HAP-1 (cell line): ENCODE measurements around the gene PLEKHG2.
"Not testable (repeated sequence)": the region's sequence is repeated elsewhere in the genome, so short reads cannot be mapped to it uniquely, and the experiment has no call there.

Source experiments
- DNase-seq, 2 experiments: peaks; one replicate each; pipeline ENCODE4 v3.0.0-alpha.2; 2016 to 2020; ENCODE audit warnings: low spot score in 2 of 2
- H3K27me3 ChIP-seq: fragments of 250-450 bp; sonication (Bioruptor Pico); 2 replicates; pipeline ENCODE4 v1.5.1; 2020; ENCODE audit warnings: low read depth, mild to moderate bottlenecking, moderate library complexity
- H3K36me3 ChIP-seq: fragments of 250-450 bp; sonication (Bioruptor Pico); replicated peaks from 2 replicates; pipeline ENCODE4 v1.5.1; 2020; ENCODE audit warnings: mild to moderate bottlenecking
- H3K4me1 ChIP-seq: fragments of 250-450 bp; sonication (Bioruptor Pico); 2 replicates; pipeline ENCODE4 v1.5.1; 2020; ENCODE audit warnings: mild to moderate bottlenecking
- H3K4me3 ChIP-seq: fragments of 250-450 bp; sonication (Bioruptor Pico); 2 replicates; pipeline ENCODE4 v1.5.1; 2020; ENCODE audit warnings: mild to moderate bottlenecking, moderate library complexity
- H3K9me3 ChIP-seq: fragments of 250-450 bp; sonication (Bioruptor Pico); 2 replicates; pipeline ENCODE4 v1.5.1; 2020; ENCODE audit warnings: mild to moderate bottlenecking, moderate library complexity
- in situ Hi-C: fragments of 300-500 bp; cut with MboI; formaldehyde crosslinking; loops from 3 replicates; pipeline ENCODE4 v1.14.3; 2020; ENCODE audit warnings: low sequenced_read_pairs, inconsistent platforms, mixed read lengths

PLEKHG2 gene

DNA sequence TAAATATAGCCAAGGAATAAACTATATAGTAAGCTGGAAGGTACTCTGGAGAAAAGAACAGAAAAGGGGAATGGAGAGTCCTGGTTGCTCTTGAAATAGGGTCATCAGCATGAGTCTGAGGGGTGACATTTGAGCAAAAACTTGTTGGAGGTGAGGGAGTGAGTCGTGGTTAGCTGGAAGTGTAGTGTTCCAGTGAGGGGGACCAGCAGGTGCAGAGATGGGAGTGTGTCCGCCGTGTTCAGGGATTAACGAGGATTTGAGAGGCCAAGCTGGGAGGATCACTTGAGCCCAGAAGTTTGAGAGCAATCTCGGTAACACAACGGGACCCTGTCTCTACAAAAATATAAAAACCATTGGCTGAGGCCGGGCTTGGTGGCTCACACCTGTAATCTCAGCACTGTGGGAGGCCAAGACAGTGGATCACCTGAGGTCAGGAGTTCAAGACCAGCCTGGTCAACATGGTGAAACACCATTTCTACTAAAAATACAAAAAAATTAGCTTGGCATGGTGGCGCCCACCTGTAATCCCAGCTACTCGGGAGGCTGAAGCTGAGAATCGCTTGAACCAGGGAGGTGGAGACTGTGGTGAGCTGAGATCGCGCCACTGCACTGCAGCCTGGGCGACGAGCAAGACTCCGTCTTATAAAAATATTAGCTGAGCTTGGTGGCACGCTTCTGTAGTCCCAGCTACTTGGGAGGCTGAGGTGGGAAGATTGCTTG lies 34.1 kb downstream of the PLEKHG2 start:
- peaks cover 6% of the 10 kb centered on the region; the same call in 1 of the 2 replicates for H3K4me1 ChIP-seq
- in situ Hi-C loops = loop anchor here (10.0 kb wide), 1 partner anchor 88 kb away; the partner anchor contains the start of gene EID2B
- peaks cover 10% of the 10 kb centered on the region for H3K36me3 ChIP-seq
- H3K4me3 ChIP-seq = peak overlapping the region; percentile 82
- no peaks in the 10 kb centered on the region for H3K27me3 ChIP-seq
- no peak for DNase-seq
- no peaks in the 10 kb centered on the region for H3K9me3 ChIP-seq

DNA sequence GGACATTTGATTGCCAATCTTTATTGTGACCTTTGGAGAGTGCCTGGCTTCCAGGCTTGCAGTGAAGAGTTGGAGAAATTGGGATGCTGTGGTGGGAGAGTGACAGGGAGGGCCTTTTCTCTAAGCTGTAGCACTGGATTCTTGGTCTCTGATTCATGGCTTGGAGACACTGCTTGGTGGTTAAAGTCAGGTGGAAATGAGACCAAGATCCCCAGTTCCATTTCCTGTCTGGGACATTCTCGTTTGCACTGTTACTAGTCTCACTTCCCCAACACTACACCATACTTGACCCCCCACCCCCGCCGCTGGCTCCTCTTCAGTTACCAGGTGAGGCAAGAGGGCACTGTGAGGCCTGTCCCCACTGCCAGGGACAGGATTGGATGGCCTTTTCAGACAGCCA lies 35.8 kb downstream of the PLEKHG2 start:
- no peaks in the 10 kb centered on the region for H3K27me3 ChIP-seq
- in situ Hi-C loops = loop anchor here (10.0 kb wide), 1 partner anchor 87 kb away; the partner anchor contains the start of gene EID2B
- H3K4me1 ChIP-seq = peaks cover 6% of the 10 kb centered on the region; the same call in 1 of the 2 replicates
- no peaks in the 10 kb centered on the region for H3K9me3 ChIP-seq
- H3K4me3 ChIP-seq = no peak overlapping the region
- no peak for DNase-seq
- peaks cover 20% of the 10 kb centered on the region for H3K36me3 ChIP-seq

DNA sequence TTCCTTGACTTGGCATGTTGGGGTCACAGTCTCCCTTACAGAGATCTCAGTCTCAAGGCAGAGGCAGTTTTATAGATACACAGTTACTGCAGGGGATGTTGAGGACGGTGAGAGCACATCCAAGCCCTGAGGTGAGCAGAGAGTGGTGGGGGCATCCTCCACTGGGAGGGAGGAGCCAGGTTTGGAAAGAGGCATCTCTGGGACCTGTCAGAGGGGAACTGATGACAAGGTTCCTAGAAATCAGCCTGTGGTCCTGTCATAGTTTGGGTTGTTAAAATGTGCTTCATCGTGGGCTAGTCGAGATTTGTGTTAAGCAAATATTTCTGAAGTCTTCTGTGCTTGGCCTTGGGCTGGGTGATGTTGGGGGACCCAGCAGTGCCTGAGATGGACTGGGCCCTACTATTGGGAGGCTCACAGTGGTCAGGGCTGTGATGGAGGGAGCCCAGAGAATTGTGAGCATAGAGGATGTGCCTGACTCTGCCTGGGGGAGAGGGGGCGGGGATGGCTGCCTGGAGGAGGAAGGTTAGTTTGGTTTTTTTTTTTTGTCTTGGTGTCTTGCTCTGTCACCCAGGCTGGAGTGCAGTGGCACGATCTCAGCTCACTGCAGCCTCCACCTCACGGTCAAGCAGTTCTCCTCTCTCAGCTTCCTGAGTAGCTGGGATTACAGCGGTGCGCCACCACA lies 36.8 kb downstream of the PLEKHG2 start:
- Histone ChIP-seq H3K36me3 (peaks cover 27% of the 10 kb centered on the region), H3K4me1 (peaks cover 6% of the 10 kb centered on the region; the same call in 1 of the 2 replicates), H3K27me3 (no peaks in the 10 kb centered on the region), H3K4me3 (no peak overlapping the region), H3K9me3 (no peaks in the 10 kb centered on the region)
- DNase-seq = no peak
- in situ Hi-C loops = loop anchor here (10.0 kb wide), 1 partner anchor 86 kb away; the partner anchor contains the start of gene EID2B

DNA sequence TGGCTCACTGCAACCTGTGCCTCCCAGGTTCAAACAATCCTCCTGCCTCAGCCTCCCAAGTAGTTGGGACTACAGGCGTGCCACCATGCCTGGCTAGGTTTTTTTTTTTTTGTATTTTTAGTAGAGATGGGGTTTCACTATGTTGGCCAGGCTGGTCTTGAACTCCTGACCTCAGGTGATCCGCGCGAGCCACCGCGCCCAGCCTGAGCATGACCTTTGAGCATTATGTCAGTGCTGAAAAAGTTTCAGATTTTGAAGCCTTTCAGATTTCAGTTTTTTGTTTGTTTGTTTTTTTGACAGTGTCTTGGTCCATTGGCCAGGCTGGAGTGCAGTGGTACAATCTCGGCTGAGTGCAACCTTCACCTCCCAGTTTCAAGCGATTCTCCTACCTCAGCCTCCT lies 38.8 kb downstream of the PLEKHG2 start:
- H3K36me3 ChIP-seq = peaks cover 33% of the 10 kb centered on the region
- H3K27me3 ChIP-seq, in situ Hi-C loops, H3K9me3 ChIP-seq, H3K4me1 ChIP-seq, DNase-seq, H3K4me3 ChIP-seq: not testable (repeated sequence)

DNA sequence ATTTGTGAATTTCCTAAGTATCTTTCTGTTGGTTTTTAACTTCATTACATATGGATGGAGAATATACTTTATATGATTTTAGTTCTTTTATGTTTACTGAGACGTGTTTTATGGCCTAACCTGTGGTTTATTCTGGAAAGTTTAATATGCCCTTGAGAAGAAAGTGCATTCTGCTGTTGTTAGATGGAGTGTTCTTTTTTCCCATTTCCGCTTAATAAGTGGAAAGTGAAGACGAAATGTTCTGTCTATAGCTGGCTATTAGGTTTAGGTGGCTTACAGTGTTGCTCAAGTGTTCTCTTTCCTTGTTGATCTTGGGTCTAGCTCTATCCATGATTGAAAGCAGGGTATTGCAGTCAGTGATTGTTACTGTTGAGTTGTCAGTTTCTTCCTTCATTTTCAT lies 50.9 kb downstream of the PLEKHG2 start:
- Histone ChIP-seq H3K36me3 (peaks cover 65% of the 10 kb centered on the region), H3K4me3 (no peak overlapping the region), H3K27me3 (no peaks in the 10 kb centered on the region), H3K4me1 (no peaks in the 10 kb centered on the region), H3K9me3 (no peaks in the 10 kb centered on the region)
- in situ Hi-C loops = no loop called here
- DNase-seq = no peak

DNA sequence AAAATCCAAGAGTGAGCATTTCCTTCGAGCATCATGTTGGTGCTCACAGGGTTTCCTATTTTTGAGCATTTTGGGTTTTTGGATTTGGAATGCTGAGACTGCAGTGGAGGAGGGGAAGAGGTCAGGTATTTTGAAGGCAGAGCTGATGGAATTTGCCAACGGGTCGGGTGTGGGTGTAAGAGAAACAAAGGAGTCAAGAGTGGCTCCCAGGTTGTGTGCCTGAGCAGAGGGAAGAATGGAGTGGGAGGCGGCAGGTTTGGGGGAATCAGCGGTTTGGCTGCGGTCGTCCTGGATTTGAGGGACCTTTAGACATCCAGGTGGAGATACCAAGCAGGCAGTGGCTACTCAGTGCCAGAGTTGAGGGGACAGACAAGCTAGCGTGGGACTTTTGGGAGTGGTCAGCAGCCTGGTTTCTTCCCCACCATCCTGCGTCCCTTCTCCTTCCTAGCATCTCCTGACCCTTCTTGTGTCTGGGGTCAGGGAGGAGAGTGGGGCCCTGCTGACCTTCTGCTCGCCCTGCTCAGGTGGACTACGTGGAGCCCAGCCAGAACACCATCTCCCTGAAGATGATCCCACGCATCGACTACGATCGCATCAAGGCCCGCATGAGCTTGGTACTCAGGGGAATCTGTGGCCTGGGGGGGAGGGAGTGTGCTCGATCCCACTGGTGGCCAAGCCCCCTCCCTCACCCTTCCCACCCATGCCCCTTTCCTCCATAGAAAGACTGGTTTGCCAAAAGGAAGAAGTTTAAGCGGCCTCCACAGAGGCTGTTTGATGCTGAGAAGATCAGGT lies 53.7 kb downstream of the PLEKHG2 start:
- in situ Hi-C loops = no loop called here
- peaks cover 67% of the 10 kb centered on the region for H3K36me3 ChIP-seq
- no peaks in the 10 kb centered on the region for H3K27me3 ChIP-seq
- no peak overlapping the region for H3K4me3 ChIP-seq
- H3K4me1 ChIP-seq = no peaks in the 10 kb centered on the region
- no peaks in the 10 kb centered on the region for H3K9me3 ChIP-seq
- DNase-seq = no peak

DNA sequence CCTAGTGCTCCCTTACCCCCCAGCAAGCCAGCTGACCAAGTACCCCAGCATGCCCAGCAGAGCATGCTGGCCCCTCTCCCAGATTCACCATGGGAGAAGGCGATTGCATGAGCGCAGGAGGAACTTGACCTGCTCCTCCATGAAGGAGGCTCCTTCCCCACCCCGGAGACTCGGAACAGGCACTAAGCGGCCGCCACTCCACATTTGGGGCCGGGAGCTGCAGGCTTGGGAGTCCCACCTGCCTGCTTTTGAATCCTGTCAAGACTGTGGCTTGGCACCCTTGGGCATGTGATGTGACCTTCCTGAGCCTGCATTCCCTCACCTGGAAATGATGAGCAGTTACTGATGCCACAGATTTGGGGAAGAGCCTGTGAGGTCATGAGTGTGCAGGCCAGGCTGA lies 55.5 kb downstream of the PLEKHG2 start:
- in situ Hi-C loops = no loop called here
- no peaks in the 10 kb centered on the region for H3K27me3 ChIP-seq
- no peak overlapping the region for H3K4me3 ChIP-seq
- DNase-seq = no peak
- peaks cover 72% of the 10 kb centered on the region for H3K36me3 ChIP-seq
- H3K9me3 ChIP-seq = no peaks in the 10 kb centered on the region
- H3K4me1 ChIP-seq = no peaks in the 10 kb centered on the region

DNA sequence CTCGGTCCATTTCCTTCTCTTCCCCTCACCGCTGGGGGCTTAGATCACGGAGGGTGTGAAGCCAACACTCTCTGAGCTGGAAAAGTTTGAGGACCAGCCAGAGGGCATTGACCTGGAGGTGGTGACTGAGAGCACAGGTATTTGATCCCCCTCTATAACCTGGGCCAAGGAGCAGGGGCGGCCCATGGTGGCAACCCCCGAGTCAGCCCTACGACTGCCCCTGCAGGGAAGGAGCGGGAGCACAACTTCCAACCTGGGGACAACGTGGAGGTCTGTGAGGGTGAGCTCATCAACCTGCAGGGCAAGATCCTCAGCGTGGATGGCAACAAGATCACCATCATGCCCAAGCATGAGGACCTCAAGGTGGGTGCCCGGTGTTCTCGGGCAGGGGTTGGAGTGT lies 56.6 kb downstream of the PLEKHG2 start:
- in situ Hi-C loops = no loop called here
- no peaks in the 10 kb centered on the region for H3K4me1 ChIP-seq
- H3K9me3 ChIP-seq = no peaks in the 10 kb centered on the region
- no peak for DNase-seq
- no peaks in the 10 kb centered on the region for H3K27me3 ChIP-seq
- peaks cover 81% of the 10 kb centered on the region for H3K36me3 ChIP-seq
- H3K4me3 ChIP-seq = no peak overlapping the region

DNA sequence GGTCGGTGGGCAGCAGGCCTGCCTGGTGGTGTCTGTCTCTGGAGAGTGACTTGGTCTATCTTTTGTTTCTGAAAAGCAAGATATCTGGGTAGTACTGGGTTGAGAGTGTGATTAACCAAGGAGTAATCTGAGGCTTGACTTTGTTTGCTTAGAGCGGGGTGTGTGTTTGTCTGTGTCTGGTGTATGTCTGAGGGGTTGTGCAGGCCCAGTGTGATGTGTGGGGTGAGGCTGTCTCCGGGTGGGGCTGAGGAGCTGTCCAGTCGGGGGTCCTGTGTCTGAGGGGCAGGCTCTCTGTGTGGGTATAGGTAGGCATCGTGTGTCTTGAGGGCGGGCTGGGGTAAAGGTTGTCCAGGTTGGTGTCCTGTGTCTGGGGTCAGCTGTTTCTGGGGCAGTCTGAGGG lies 57.1 kb downstream of the PLEKHG2 start:
- Histone ChIP-seq H3K9me3 (no peaks in the 10 kb centered on the region), H3K4me1 (no peaks in the 10 kb centered on the region), H3K4me3 (no peak overlapping the region), H3K27me3 (no peaks in the 10 kb centered on the region), H3K36me3 (peaks cover 84% of the 10 kb centered on the region)
- DNase-seq = no peak
- in situ Hi-C loops = no loop called here

DNA sequence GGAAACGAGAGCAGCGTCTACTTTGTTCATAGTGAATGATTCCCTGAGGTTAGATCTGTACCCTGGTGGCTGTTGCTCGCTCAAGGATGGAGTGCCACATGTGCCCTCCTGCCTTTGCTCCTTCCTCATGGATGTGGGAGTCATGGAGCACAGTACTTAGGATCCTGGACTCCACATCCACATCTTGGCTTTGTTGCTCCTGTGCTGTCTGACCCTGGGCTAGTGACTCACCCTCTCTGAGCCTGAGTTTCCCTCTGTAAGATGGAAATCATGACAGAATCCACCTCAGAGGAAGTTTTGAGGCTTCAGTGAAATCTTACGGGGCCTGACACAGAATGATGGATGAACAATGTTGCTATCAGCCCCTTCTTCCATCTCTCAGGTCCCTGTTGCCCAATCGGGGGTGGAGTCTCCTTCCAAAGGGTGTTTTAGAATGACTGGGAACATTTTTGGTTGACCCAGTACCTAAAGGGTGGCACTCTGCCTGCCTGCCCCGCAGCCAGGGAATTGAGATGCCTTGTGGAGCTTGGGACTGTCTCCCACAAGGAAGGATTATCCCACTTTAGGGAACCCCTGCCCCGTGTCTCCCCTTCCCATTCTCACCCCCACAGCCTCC lies 58.4 kb downstream of the PLEKHG2 start:
- H3K4me3 ChIP-seq = no peak overlapping the region
- no peak for DNase-seq
- no peaks in the 10 kb centered on the region for H3K9me3 ChIP-seq
- H3K27me3 ChIP-seq = no peaks in the 10 kb centered on the region
- no peaks in the 10 kb centered on the region for H3K4me1 ChIP-seq
- H3K36me3 ChIP-seq = peaks cover 80% of the 10 kb centered on the region
- in situ Hi-C loops = no loop called here

DNA sequence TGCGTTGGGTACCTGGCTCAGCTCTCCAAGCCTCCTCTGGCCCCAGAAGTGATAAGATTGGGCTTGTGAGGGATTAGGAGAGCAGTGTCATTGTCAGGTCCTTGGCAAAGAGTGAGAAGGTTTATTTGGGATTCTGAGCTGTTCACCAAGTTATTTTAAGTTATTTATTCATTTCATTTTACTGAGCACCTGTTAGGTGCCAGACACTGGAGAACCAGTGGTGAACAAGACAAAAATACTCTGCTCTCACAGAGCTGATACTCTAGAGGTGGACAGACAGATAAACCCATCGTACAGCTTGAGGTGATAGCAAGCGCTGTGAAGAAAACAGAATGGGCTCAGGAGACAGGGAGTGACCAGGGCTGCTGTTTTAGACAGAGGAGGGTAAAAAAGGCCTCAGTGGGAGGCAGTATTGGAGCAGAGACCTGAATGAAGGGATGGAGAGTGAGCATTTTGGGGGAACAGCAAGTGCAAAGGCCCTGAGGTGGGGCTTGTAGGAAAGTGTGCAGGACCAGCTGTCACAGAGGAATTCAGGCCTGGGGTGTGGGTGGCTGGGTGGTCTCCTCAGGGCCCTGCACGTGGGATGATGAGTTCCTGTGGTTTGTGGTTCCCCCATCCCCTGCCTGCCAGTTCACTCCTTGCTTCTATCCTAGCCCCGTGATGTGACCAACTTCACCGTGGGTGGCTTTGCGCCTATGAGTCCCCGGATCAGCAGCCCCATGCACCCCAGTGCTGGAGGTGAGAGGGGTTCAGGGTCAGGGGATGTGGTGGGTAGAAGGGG lies 59.5 kb downstream of the PLEKHG2 start:
- no peaks in the 10 kb centered on the region for H3K27me3 ChIP-seq
- no peak overlapping the region for H3K4me3 ChIP-seq
- DNase-seq = no peak
- no peaks in the 10 kb centered on the region for H3K4me1 ChIP-seq
- in situ Hi-C loops = no loop called here
- peaks cover 79% of the 10 kb centered on the region for H3K36me3 ChIP-seq
- no peaks in the 10 kb centered on the region for H3K9me3 ChIP-seq

DNA sequence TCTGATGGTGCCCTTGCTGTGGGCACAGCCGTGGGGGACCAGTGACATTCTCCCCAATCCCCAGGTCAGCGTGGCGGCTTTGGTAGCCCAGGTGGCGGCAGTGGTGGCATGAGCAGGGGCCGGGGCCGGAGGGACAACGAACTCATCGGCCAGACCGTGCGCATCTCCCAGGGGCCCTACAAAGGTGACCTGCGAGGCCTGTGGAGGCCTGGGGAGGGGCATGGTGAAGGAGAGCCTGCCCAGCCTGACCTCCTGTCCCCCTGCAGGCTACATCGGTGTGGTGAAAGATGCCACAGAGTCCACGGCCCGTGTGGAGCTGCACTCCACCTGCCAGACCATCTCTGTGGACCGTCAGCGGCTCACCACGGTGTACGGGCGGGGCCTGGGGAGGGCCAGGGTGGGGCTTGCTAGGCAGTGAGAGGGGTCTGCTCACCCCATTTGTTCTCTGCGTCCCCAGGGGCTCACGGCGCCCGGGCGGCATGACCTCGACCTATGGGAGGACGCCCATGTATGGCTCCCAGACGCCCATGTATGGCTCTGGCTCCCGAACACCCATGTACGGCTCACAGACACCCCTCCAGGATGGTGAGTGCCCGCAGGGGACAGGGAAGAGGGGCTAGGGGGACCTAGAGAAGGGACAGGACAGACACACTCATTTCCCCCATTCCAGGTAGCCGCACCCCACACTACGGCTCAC lies 60.4 kb downstream of the PLEKHG2 start:
- H3K4me3 ChIP-seq = no peak overlapping the region
- no peaks in the 10 kb centered on the region for H3K27me3 ChIP-seq
- DNase-seq = no peak
- peaks cover 71% of the 10 kb centered on the region for H3K36me3 ChIP-seq
- no peaks in the 10 kb centered on the region for H3K4me1 ChIP-seq
- in situ Hi-C loops = no loop called here
- no peaks in the 10 kb centered on the region for H3K9me3 ChIP-seq
